WTC11 (cell line): ENCODE results near the gene C14orf132.

ENCODE experiments used
- CTCF ChIP-seq: fragments of 200-600 bp; IDR thresholded peaks from 2 replicates; pipeline ENCODE4 v1.8.0; 2022; ENCODE audit warnings: antibody characterized with exemption
- FOXJ3 ChIP-seq: sonication (generic); formaldehyde crosslinking; IDR thresholded peaks from 2 replicates; pipeline ENCODE4 v1.9.0; 2021; ENCODE audit warnings: missing genetic modification reagents, mild to moderate bottlenecking, borderline replicate concordance
- NFYB ChIP-seq: sonication (generic); formaldehyde crosslinking; conservative IDR thresholded peaks from 2 replicates; pipeline ENCODE4 v1.8.0; 2022; ENCODE audit warnings: low read depth, missing genetic modification reagents

GRCh38 chr14:96104469-96105057 lies 65.4 kb downstream of the C14orf132 start:
- TF ChIP-seq NFYB (CRISPR knock-in tag), result no peak
- no peak for TF ChIP-seq CTCF
- TF ChIP-seq FOXJ3 (CRISPR knock-in tag), result no peak
